Neural progenitor cell (in vitro differentiated cells): ENCODE measurements around the gene PBX4. TPM values are rescaled to one million over a fixed set of nuclear protein-coding genes. Genes with fewer than 3 reads are reported as not detected.

ENCODE experiments used
- DNase-seq: peaks from one replicate; pipeline ENCODE4 v3.0.0-alpha.2; 2016; ENCODE audit warnings: low spot score
- H2AFZ ChIP-seq: fragments of 200-600 bp; sonication (generic); replicated peaks from 2 replicates; pipeline ENCODE4 v1.6.1; 2016; ENCODE audit warnings: antibody characterized with exemption
- H3F3A ChIP-seq: fragments of 200-600 bp; sonication (generic); 2 replicates; pipeline ENCODE4 v1.6.1; 2016; ENCODE audit warnings: antibody characterized with exemption, low read depth
- H3K27ac ChIP-seq: fragments of 200-600 bp; sonication (generic); 2 replicates; pipeline ENCODE4 v1.5.1; 2016; ENCODE audit warnings: mild to moderate bottlenecking
- H3K27me3 ChIP-seq: fragments of 200-600 bp; sonication (generic); 2 replicates; pipeline ENCODE4 v1.6.1; 2016; ENCODE audit warnings: mild to moderate bottlenecking, moderate library complexity
- H3K36me3 ChIP-seq: fragments of 200-600 bp; sonication (generic); 2 replicates; pipeline ENCODE4 v1.5.1; 2016
- H3K4me1 ChIP-seq: fragments of 200-600 bp; sonication (generic); 2 replicates; pipeline ENCODE4 v1.6.1; 2016; ENCODE audit warnings: mixed run types
- H3K4me2 ChIP-seq: fragments of 200-600 bp; sonication (generic); 2 replicates; pipeline ENCODE4 v1.6.1; 2016
- H3K4me3 ChIP-seq: fragments of 200-600 bp; sonication (generic); 2 replicates; pipeline ENCODE4 v1.5.1; 2016
- H3K79me2 ChIP-seq: fragments of 200-600 bp; sonication (generic); 2 replicates; pipeline ENCODE4 v1.6.1; 2016; ENCODE audit warnings: low read depth
- H3K9ac ChIP-seq: fragments of 200-600 bp; sonication (generic); 2 replicates; pipeline ENCODE4 v1.6.1; 2016
- H3K9me3 ChIP-seq: fragments of 200-600 bp; sonication (generic); 2 replicates; pipeline ENCODE4 v1.5.1; 2016; ENCODE audit warnings: low read depth
- H4K20me1 ChIP-seq: fragments of 200-600 bp; sonication (generic); 2 replicates; pipeline ENCODE4 v1.6.1; 2016; ENCODE audit warnings: low read depth
- H3K27ac Mint-ChIP-seq: 3 replicates; pipeline ENCODE4 v1.8.0; 2021; ENCODE audit warnings: mixed read lengths
- H3K27me3 Mint-ChIP-seq: 2 replicates; pipeline ENCODE4 v1.8.0; 2022; ENCODE audit warnings: low read depth, mild to moderate bottlenecking, inconsistent platforms, moderate library complexity, mixed read lengths; ENCODE audit not compliant: insufficient read depth
- H3K36me3 Mint-ChIP-seq: 3 replicates; pipeline ENCODE4 v1.8.0; 2021; ENCODE audit warnings: mixed read lengths
- H3K4me1 Mint-ChIP-seq: 3 replicates; pipeline ENCODE4 v1.8.0; 2021; ENCODE audit warnings: mixed read lengths
- H3K4me3 Mint-ChIP-seq: 3 replicates; pipeline ENCODE4 v1.8.0; 2021; ENCODE audit warnings: mild to moderate bottlenecking, moderate library complexity, mixed read lengths
- H3K9me3 Mint-ChIP-seq: 3 replicates; pipeline ENCODE4 v1.8.0; 2020; ENCODE audit warnings: mixed read lengths
- EZH2 ChIP-seq: fragments of 200-600 bp; sonication (generic); IDR thresholded peaks from 2 replicates; pipeline ENCODE4 v1.6.1; 2017; ENCODE audit warnings: antibody characterized with exemption, mild to moderate bottlenecking, moderate library complexity
- EZH2phosphoT487 ChIP-seq: fragments of 200-600 bp; sonication (generic); IDR thresholded peaks from 2 replicates; pipeline ENCODE4 v1.6.1; 2017; ENCODE audit warnings: antibody characterized with exemption
- total RNA-seq: library from RNA; depleted of rRNA; stranded (reverse); fragments of >200 nt; gene quantifications from 2 replicates; pipeline ENCODE4 v1.2.3, GENCODE V29; 2015; ENCODE audit warnings: low replicate concordance
- TF ChIP-seq, protein P1 (sequence below): fragments of 200-600 bp; sonication (generic); IDR thresholded peaks from 2 replicates; pipeline ENCODE4 v1.5.1; 2017; ENCODE audit warnings: antibody characterized with exemption, mild to moderate bottlenecking

The PBX4 gene
- total RNA-seq, 1 donor from 2014 or later: 3.2 TPM

DNA sequence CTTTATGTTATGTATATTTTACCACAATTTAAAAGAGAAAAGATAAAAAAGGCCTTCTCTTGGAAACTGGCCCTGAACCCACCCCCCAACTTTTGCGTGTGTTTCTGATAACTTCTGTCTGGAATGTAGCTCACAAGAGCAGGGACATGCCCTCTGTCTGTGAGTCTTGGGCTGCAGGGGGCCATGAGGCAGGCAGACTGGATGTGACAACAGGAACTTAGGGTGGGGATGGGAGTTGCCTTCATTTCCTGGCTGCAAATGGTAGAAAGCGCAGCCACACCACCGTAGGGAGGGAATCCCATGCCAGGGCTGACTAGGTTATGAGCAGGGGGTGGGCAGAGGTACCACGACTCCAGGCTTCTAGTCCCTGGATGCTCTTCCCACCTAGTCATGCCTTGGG lies 58.6 kb downstream of the PBX4 start:
- Histone ChIP-seq H2AFZ (no peak overlapping the region), H3K79me2 (no peaks in the 10 kb centered on the region), H3K9ac (no peak overlapping the region), H3K4me1 (no peaks in the 10 kb centered on the region), H3K27me3 (no peaks in the 10 kb centered on the region), H3K27ac (no peak overlapping the region), H3K36me3 (no peaks in the 10 kb centered on the region), H3K4me3 (no peak overlapping the region), H3K9me3 (no peaks in the 10 kb centered on the region), H3F3A (no peaks in the 10 kb centered on the region), H4K20me1 (no peaks in the 10 kb centered on the region), H3K4me2 (no peak overlapping the region)
- no peak overlapping the region for H3K27ac Mint-ChIP-seq
- H3K27me3 Mint-ChIP-seq: peaks cover 4% of the 10 kb centered on the region
- no peak for TF ChIP-seq EZH2
- no peak for TF ChIP-seq EZH2phosphoT487
- TF ChIP-seq, protein P1, sequence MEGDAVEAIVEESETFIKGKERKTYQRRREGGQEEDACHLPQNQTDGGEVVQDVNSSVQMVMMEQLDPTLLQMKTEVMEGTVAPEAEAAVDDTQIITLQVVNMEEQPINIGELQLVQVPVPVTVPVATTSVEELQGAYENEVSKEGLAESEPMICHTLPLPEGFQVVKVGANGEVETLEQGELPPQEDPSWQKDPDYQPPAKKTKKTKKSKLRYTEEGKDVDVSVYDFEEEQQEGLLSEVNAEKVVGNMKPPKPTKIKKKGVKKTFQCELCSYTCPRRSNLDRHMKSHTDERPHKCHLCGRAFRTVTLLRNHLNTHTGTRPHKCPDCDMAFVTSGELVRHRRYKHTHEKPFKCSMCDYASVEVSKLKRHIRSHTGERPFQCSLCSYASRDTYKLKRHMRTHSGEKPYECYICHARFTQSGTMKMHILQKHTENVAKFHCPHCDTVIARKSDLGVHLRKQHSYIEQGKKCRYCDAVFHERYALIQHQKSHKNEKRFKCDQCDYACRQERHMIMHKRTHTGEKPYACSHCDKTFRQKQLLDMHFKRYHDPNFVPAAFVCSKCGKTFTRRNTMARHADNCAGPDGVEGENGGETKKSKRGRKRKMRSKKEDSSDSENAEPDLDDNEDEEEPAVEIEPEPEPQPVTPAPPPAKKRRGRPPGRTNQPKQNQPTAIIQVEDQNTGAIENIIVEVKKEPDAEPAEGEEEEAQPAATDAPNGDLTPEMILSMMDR: no peak
- no peak overlapping the region for H3K4me3 Mint-ChIP-seq
- H3K36me3 Mint-ChIP-seq: peaks cover 13% of the 10 kb centered on the region
- no peak for DNase-seq
- H3K9me3 Mint-ChIP-seq: no peaks in the 10 kb centered on the region
- H3K4me1 Mint-ChIP-seq: no peaks in the 10 kb centered on the region

GRCh38 chr19:19558636-19559035 lies 59.9 kb downstream of the PBX4 start:
- Histone ChIP-seq H3K36me3 (no peaks in the 10 kb centered on the region), H3K27ac (no peak overlapping the region), H2AFZ (no peak overlapping the region), H3K4me3 (no peak overlapping the region), H3F3A (no peaks in the 10 kb centered on the region), H3K79me2 (no peaks in the 10 kb centered on the region), H3K27me3 (no peaks in the 10 kb centered on the region), H3K9ac (no peak overlapping the region), H3K4me1 (no peaks in the 10 kb centered on the region), H4K20me1 (no peaks in the 10 kb centered on the region), H3K9me3 (no peaks in the 10 kb centered on the region), H3K4me2 (no peak overlapping the region)
- peaks cover 7% of the 10 kb centered on the region for H3K36me3 Mint-ChIP-seq
- no peaks in the 10 kb centered on the region for H3K4me1 Mint-ChIP-seq
- no peak overlapping the region for H3K4me3 Mint-ChIP-seq
- H3K27me3 Mint-ChIP-seq: peaks cover 2% of the 10 kb centered on the region
- TF ChIP-seq, protein P1: no peak
- TF ChIP-seq EZH2phosphoT487: no peak
- TF ChIP-seq EZH2: no peak
- no peaks in the 10 kb centered on the region for H3K9me3 Mint-ChIP-seq
- H3K27ac Mint-ChIP-seq: no peak overlapping the region
- DNase-seq: no peak

DNA sequence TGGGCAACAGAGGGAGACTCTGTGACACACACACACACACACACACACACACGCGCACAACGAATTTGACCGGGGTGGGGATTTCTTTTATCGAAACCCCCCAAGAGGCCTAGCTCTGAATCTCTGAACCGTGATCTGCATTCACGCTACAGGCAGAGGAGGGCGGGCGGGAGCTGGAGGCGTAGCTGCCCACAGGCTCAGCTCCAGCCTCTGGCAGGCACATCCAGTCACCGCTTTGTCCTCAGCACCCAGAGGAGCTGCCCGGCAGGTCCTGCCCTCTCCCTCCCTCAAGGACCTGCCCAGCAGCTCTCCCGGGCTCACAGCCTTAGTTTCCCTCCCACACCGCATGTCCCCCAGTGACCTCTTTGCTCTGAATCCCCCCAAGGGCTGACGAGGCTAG lies 60.4 kb downstream of the PBX4 start:
- H3K4me2 ChIP-seq: no peak overlapping the region
- TF ChIP-seq EZH2phosphoT487 (no peak), EZH2 (no peak)
- TF ChIP-seq, protein P1: no peak
- no peaks in the 10 kb centered on the region for H3K36me3 ChIP-seq
- H3K9me3 ChIP-seq: no peaks in the 10 kb centered on the region
- no peaks in the 10 kb centered on the region for H3K4me1 Mint-ChIP-seq
- H3K9ac ChIP-seq: no peak overlapping the region
- no peaks in the 10 kb centered on the region for H4K20me1 ChIP-seq
- H3K4me3 ChIP-seq: no peak overlapping the region
- no peak overlapping the region for H3K27ac ChIP-seq
- peaks cover 2% of the 10 kb centered on the region for H3K27me3 Mint-ChIP-seq
- H2AFZ ChIP-seq: no peak overlapping the region
- no peak for DNase-seq
- H3K4me3 Mint-ChIP-seq: no peak overlapping the region
- H3K27ac Mint-ChIP-seq: no peak overlapping the region
- no peaks in the 10 kb centered on the region for H3K79me2 ChIP-seq
- H3K27me3 ChIP-seq: no peaks in the 10 kb centered on the region
- H3K36me3 Mint-ChIP-seq: peaks cover 7% of the 10 kb centered on the region
- no peaks in the 10 kb centered on the region for H3K9me3 Mint-ChIP-seq
- no peaks in the 10 kb centered on the region for H3K4me1 ChIP-seq
- no peaks in the 10 kb centered on the region for H3F3A ChIP-seq
